NCI-H748 (cell line): ENCODE data around the gene PFN3.
"Not testable (repeated sequence)": the region's sequence is repeated elsewhere in the genome, so short reads cannot be mapped to it uniquely, and the experiment has no call there.

Experiments used
- DNase-seq: peaks from one replicate; lab custom pipeline; 2025; ENCODE audit not compliant: unreplicated experiment; lab: John Stamatoyannopoulos, UW

The PFN3 gene

DNA sequence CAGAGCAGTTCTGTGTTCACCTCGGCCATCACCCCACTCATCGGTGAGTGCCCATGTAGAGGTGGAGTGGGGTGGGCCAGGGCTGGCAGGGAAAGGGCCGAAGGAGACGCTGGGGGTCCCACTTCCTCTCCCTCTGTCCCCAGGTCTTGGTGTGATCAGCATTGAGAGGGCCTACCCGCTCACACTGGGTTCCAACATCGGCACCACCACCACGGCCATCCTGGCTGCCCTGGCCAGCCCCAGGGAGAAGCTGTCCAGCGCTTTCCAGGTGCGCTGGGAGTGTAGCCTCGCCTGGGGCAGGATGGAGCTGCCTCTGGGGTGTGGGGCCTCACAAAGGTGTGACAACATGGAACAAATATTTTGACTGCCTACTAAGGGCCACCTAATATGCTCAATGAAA lies 3.7 kb downstream of the PFN3 start:
- DNase-seq = no peak

DNA sequence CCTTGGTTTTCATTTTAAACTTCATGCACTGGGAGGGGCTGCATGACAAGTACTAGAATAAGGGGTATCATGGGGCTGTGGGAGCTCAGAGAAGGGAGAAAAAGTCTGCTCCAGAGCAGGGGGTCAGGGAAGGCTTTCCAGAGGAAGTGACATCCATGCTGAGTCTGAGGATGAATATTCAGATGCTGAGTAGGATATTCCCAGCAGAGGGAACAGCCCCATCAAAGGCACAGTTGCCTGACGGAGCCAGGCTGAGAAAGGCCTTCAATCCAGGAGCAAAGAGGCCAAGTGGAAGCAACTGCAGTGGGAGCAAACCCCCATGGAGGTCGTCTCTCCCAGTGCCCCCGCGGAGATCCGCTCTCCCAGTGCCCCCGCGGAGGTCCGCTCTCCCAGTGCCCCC lies 4.4 kb downstream of the PFN3 start:
- DNase-seq = no peak

DNA sequence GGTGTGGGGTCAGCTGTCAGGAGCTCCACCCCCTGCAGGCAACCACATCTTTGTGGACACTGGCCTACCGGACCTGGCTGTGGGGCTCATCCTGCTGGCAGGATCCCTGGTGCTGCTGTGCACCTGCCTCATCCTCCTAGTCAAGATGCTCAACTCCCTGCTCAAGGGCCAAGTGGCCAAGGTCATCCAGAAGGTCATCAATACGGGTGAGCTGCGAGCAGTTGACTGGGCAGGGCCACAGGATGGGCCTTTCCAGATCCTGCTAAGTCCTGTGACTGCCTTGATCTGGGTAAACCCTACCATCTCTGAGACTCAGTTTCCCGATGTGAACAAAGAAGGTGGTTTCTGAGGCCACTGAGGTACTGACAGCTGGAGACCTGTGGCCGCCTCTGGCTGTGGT lies 6.5 kb downstream of the PFN3 start:
- DNase-seq = no peak

DNA sequence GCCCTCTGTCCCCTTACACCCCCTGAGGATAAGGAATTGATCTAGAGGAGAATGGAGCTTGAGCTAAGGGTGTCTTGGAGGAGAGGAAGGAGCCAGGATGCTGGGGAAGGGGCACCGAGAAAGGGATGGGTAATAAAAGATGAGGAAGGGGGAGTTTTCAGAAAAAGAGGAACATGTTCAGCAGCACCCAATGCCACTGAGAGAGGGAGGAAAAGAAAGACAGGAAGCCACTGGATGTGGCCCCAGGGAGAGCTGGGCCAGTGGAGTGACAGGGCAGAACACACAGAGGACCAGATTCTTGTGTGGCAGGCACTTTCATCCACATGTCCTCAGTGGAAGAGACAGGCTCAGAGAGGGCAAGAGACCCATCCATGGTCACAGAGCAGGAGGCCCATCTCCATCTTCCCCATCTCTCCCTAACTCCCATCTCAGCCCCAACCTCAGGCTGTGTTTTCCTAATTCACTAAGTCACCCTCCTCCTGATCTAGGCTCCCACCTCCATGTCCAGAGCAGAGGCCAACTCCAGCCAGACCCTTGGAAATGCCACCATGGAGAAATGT lies 7.2 kb downstream of the PFN3 start:
- DNase-seq = no peak

DNA sequence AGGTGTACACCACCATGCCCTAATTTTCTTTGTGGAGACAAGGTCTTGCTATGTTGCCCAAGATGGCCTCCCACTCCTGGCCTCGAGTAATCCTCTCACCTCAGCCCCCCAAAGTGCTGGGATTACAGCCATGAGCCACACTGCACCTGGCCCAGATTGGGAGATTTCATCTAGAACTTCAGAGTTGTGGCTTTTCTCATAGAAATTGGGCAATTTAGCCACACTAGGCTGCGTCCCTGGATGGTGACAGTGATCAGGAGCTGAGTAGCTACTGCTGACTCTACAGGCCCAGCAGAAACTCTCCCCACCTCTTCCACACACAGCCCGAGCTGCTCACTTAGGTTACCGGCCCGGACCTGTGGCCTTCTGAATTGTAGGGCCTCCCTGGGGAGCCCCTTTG lies 7.7 kb downstream of the PFN3 start:
- no peak for DNase-seq

DNA sequence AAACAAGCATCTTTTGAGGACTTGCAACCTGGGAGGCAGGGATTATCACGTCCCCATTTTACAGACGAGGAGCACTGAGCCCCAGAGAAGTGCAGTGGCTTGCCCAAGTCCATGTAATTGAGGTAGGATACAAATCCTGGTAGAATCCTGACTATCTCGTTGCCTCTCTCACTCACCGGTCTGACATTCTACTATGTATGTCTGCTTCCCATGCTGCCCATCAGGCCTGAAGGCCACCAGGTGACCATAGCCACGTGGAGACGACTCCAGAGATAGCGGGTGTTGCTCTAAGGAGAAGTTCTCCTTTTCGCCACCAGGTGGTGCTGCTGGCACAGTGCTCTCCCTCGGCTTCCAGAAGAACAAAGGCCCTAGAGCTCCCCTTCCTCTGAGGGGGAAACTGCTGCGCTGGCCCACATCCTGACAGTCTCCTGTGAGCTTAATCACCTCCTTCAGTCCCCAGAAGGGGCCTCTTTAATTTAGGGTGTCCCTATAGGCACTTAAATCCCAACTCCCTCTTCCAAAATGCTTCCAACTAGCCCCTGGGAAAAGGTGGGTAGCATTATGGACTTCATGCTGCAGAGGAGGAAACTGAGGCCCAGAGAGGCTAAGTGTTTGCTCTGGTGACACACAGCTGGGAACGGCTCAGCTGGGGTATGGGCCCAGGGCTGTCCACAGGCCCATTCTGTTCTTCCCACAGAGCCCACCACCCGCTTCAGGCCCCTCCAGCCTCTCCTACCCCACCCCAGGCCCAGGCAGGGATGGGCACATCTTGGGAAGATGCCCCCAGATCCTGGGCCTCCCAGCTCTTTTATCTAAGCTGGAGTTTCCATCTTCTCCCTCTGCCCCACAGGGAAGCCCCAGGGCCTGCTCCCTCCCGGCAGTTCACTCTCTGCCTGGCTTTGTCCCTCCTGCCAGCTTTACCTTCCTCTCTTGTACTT lies 9.8 kb downstream of the PFN3 start:
- DNase-seq = peak; percentile 83

DNA sequence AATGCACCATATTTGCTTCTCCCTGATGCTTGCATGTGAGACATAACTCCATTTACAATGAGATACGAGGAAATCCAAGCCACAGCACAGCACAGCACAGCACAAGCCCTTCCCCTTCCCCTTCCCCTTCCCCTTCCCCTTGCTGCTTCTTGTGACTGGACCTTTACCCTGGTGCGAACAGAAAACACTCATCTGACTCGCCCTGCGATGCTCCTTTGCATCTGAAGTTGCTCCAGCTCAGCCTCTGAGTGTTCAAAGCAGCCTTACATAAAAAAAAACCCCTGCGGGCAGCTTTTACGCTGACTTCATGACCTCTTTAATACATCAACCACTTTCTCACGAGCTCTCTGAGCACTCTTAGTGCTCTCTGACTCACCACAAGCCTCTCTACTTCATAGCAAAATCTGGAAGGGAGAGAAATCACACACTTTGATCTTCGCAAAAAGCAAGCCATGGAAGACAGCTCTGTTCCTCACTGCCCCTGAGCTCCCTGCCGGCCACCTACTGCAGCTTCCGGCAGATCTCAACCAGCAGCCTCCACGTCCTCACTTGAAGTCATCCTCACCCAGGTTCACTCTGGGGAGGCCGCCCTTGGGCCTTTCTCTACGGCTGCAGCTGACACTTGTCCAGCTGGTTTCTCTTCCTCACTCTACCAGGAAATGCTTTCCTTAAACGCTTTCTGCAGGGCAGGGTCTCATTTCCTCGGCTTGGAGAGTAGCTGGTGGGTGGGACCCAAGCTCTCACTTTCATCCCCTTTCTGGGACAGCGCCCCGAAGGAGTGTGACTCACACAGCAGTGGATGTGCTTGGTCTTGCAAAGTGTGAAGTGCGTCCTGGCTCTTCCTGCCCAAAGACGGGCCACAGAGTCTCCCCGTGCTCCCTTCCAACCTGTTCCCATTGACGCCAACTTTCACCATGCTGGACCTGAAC lies 11.0 kb downstream of the PFN3 start:
- DNase-seq = no peak

DNA sequence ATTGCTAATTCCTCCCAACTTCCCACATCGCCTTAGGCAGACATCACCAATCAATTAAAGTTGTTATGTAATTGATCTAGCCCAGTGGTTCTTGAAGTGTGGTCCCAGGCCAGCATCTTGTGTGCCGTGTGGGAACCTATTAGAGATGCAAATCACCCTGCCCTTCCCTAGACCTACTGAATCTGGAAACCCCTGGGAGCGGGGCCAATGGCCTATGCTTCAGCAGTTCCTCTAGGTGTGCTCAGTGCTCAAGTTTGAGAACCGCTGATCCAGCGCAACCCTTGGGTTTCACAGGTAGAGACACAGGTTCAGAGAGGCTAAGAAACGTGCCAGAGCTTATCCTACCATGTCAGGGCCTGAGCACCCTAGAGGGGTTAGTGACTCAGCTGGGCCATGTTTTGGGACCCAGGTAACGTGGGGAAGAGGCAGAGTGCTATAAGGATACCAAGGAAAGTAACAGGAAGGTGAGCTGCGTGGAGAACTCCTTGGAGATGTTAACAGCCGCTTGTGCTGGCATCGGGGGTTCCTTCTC lies 11.9 kb downstream of the PFN3 start:
- no peak for DNase-seq

DNA sequence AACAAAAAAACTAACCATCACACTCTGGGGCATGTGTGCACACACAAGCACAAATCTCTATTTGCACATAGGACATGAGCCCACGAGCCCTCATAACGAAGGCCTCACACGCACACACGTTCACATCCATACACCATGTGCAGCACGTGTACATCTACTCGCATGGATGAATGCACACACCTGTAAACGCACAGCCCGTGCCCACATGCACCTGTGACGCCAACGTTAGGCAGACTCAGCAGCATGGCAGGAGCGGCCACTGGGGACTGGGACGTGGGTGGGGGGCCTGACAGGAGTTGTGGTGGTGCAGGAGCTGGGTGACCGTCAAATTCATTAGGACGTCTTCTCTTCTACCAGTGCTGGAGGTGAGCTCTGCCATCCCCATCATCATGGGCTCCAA lies 13.1 kb downstream of the PFN3 start:
- DNase-seq = no peak

DNA sequence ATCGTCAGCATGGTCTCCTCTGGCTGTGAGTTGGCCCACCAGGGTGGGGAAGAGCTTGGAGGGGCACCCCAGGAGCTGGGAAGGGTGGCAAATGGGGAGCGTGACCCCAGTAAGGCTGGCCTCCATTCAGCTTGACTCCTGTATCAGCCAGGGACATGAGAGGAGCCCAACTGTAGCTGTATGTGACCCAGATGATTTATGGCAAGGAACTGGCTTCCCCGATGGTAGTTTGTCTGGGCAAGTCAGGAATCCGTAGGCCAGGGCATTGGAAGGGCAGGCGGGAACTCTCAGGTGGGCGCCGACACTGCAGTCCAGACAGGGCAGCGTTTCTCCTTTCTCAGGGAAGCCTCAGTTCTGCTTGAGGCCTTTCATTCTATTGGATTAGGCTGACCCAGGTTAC lies 13.9 kb downstream of the PFN3 start:
- DNase-seq = no peak

DNA sequence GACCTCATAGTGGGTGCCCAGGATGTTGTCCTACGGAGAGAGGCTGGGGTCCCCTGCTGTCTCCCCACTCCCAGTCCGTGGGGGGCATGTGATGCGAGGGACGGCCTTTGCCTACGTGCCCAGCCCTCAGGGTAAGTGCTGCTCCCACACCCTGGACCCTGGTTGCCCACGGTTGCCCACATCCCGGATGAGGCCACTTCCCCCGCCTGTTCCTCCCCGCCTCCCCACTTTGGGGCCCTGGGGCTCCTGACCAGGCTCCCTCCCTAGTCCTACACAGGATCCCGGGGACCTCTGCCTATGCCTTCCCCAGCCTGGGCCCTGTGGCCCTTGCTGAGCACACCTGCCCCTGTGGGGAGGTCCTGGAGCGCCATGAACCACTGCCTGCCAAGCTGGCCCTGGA lies 14.7 kb downstream of the PFN3 start:
- DNase-seq = no peak

DNA sequence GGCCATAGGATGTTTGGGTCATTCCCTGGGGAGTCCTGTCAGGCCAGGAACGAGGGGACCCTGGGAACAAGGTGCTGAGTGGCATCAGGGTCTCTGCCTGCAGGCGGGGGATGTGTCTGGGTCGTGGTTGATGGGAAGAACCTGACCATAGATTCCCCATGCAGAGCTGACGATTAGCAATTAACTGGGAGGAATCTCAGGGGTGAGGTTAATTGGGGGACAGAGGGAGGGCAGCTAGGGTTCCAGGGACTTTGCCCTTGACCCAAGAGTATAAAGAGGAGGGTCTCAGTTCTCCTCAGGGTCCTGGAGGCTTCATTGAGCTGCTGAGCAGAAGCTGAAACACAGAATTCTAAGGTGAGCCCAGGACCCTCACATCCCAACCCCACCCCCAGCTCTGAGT lies 16.3 kb downstream of the PFN3 start, which contains the start of gene SLC34A1:
SLC34A1 (plus strand) TSS at position 301 of the 400 bp plus-strand sequence. CDS start 1,308 bp downstream, outside the sequence.
- DNase-seq = no peak

DNA sequence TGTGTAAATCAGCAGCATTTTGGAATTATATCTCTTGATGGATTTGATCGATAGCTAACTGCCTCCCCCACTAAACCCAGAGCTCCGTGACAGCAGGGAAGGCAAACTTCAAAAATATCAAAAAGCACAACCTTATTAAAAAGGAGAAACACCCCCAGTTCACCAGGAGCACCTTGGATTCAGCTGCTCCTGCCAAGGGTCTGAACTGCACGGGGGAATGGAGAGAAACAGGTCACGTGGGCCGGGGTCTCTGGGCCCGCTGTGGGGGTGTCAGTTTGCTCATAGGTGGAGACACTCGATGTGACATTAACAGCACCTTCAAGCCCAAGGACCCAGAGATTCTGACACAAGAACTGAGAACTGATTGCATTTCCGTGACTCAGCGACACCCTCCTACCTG lies 17.3 kb downstream of the PFN3 start:
- no peak for DNase-seq

DNA sequence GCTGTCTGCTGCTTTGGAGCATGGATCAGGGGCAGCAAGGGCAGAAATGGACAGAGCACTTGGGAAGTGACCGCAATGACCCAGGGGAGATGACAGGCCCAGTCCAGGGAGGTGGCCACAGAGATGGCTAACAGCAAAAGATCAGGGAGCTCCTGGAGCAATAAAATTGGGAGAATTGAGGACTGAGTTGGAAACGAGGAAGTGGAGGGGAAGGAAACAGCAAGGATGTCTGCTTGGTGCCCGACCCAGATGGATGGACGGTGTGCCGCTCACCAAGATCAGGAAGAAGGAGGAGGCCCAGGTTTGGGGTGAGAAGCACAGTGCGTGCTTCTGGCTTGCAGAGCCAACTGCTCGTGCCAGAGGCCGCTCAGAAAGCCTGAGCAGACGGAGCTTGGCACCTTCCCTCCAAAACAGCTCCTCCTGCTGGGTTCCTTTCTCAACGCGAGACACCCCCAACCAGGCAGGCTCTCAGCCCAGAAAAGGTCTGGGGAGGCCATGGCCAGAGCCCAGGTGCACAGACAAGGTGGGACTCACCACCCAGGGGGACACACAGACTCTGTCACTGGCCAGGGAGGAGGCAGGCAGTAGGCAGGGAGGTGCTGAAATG lies 17.9 kb downstream of the PFN3 start:
- peak; percentile 18 for DNase-seq

DNA sequence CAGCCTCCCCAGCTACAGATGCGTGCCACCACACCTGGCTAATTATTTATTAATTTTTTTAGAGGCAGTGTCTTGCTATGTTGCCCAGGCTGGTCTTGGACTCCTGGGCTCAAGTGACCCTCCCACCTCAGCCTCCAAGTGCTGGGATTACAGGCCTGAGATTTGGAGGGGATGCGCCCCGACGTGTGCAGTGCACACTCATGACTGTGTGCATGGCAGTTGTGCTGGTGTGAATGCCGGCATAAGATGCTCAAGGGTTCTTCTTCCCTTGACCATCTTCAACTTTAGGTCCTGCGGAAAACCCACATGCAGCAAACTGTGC lies 19.7 kb downstream of the PFN3 start:
- DNase-seq = no peak

DNA sequence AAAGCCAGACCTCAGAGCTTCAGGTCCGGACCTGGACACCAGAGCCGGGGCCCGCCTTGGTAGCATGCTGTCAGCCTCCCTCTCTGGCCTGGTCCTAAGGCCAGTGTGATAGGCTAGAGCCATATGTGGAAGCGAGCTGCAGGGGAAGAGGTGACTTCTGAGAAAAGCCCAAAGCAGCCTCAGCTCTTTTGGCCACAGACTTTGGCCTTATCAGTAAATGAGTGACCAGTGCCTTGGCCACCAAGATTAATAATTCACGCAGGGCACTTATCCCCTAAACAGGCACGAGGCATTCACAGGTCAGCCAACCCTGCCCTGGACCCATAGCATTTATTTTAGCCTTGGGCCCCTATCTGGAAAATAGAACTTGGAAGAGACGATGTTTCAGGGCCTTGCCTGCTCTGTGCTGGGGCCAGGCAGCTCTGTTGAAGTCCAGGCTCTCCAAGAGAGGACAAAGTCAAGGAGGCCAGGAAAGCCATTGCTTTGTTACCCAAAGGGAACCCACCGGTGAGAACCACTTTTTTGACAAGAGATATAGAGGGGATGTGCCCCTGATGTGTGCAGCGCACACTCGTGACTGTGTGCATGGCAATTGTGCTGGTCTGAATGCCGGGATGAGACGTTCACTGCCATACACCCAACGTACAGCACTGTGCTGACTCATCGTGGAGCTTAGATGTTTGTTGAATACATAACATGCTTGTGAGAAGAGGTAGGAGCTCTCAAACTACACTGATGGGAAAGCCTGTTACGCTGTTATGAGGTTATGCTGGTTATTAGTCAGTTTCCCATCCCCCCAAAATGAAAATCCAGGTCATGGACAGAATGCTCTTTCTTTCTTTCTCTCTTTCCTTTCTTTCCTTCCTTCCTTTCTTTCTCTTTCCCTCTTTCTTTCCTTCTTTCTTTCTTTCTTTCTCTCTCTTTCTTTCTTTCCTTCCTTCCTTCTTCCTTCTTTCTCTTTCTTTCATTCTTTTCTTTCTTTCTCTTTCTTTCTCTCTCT lies 21.3 kb downstream of the PFN3 start:
- DNase-seq = no peak

DNA sequence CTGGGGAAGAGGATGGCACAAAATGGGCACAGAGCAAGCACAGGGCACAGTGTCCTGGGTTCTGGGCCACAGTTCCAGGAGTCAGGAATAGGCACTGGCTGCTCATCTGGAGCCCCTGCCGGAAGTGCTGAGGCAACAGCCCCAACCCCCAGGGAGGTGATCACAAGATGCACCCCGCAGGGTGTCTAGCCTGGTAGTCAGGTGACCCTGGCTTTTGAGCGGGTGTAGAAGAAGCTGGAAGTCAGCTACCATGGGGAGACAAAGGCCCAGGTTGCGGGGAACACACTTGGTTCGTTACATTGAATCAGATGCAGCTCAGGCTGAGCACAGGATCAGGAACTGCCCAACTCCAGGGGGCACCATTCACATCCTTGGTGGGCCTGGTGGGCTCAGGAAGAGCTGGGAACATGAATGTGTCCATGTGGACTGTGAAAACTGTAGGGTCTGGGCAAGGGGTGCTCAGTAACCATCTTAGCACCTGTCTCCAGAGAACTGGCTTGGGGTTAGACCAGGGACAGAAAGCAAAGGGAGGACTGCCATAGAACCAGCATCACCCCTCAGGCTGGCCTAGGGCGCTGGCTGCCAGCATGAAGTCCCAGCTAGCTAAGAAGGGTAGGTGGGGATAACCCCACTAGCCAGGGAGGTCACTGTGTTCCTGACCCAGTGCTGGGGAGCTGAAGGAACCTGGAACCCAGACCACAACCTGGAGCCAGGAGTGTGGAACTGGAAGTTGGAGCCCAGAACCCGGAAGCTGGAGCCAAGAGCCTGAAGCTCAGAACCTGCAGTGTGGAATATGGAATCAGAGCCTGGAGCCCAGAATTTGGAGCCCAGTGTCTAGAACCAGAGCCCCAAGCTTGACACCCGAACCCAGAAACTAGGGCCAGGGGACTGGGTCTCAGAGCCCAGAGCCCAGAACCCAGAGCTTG lies 22.3 kb downstream of the PFN3 start:
- DNase-seq = no peak

DNA sequence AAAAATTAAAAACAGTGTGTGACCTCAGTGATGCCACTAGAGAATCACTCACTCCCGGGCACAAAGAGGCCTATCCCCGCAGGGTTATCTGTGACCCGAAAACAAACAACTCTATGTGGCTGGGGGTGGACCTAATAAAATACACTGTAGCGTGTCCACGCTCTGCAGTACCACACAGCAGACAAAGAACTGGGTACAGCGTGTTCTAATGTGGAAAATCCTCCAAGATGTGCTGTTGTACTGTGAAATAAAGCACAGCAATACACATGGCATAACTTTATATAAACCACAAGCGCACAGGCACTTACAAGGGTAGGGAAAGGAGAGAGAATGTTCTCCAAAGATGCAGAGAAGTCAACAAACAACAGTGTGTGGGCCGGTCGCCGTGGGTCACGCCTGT lies 24.4 kb downstream of the PFN3 start:
- no peak for DNase-seq

DNA sequence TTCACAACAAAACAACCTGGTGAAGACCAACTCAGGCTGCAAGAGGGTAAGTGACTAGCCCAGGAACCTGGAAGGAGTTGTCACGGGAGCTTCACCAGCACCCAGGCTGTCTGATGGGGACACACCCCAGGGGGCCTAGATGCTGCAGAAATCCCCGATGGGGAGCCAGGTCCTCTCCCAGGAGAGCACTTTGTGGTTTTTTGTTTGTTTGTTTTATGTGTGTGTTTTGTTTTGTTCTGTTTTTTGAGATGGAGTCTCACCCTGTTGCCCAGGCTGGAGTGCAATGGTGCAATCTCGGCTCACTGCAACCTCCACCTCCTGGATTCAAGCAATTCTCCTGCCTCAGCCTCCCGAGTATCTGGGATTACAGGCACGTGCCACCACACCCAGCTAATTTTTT lies 24.9 kb downstream of the PFN3 start:
- DNase-seq = not testable (repeated sequence)
